NCI-H2171 treated with DMSO at 0.1 percent for 48 hours (cell line): ENCODE measurements around the gene CIAO2A.
A peak's percentile ranks its signal among the peaks of the same experiment; 100 is the strongest.
"Not testable (repeated sequence)": the region's sequence is repeated elsewhere in the genome, so short reads cannot be mapped to it uniquely, and the experiment has no call there.

Experiments used
- DNase-seq: peaks from one replicate; lab custom pipeline; 2025; lab: John Stamatoyannopoulos, UW

CIAO2A gene, protein sequence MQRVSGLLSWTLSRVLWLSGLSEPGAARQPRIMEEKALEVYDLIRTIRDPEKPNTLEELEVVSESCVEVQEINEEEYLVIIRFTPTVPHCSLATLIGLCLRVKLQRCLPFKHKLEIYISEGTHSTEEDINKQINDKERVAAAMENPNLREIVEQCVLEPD

DNA sequence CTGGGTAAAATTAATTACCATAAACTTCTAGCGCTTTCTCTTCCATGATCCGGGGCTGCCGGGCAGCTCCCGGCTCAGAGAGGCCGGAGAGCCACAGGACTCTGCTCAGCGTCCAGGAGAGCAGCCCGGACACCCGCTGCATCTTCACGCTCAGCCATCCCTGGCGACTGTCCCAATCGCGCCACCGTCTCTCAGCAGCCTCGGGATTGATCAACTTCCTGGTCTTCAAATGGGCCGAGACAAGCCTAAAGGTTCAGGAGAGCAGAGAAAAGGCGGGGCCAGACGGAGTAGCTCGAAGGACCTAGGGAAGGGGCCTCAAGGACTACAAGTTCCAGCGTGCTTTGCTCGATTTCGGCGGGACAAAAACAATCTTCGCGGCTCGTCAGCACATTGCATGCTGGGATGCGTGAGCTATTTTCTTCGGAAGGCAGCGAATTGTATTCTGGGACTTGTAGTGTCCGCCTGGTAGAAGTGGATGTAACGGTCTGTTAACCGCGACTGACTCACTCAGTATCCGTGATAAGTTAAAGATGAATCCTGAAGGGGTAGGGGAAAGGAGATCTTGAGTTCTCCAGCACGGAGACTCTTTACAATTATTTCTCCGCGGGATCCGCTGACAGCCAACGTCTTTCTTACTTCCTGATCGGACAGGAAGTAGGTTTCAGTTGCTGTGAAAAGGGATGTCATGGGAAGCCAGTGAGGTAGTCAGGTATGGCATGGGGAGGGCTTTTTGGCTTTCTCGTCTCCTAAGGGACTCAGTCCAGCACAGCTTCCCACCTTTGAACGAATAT, at the start of gene CIAO2A:
Gene CIAO2A, minus strand, starts transcription at position 212 of the 791 bp plus-strand sequence. Its CDS starts 70 bp downstream, at position 142.
- peak; percentile 99 for DNase-seq

DNA sequence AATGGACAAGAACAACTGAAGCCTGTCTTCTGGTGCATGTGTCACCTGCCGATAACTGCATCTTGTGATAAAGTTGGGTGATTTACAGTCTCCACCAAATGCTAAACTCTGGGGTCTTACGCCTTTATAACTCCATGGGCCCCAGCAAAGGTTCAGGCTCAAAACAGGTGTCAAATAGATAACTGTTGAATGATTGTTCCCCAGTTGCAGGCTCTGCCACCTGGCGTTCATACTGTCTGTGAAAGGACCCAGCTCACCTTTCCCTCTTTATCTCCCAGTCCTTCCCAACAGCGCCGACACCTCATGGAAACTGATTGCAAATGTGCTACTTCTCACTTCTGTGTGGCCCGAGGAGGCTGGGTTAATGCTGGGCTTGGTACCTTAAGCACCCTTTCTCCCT, 49.6 kb upstream of the CIAO2A start:
- no peak for DNase-seq

- no peak for DNase-seq
These were observed 48.3 kb upstream of the CIAO2A start for GRCh38 chr15:64141798-64142512.

- no peak for DNase-seq
These were observed 44.8 kb upstream of the CIAO2A start for GRCh38 chr15:64138331-64138941.

DNA sequence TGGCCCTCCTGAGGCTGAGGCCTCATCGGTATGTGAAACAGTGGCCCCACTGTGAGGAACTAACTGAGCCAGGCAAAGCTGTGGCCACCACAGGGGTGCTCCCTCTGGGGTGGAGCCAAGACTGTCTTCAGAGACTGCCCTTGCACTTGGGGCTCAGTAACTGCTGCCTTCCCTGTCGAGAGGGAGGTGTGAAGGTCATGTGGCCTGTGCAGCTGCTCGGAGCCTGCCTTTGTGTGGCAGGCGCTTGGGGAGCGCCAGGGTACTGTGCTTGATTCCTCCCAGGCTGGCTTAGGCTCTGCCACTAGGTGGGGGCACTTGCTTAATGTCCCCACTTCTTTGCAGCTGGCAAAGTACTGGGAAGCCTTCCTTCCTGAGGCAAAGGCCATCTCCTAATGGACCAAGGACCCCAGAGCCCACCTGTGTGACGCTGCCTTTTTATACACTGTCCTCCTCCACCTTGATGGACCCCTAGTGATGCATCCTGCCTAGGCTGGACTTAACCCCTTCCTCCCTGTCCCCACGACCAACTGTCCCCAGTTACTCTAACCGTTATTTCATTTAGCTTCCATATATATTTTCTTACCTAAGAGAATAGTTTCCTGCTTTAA, 43.7 kb upstream of the CIAO2A start:
- no peak for DNase-seq

DNA sequence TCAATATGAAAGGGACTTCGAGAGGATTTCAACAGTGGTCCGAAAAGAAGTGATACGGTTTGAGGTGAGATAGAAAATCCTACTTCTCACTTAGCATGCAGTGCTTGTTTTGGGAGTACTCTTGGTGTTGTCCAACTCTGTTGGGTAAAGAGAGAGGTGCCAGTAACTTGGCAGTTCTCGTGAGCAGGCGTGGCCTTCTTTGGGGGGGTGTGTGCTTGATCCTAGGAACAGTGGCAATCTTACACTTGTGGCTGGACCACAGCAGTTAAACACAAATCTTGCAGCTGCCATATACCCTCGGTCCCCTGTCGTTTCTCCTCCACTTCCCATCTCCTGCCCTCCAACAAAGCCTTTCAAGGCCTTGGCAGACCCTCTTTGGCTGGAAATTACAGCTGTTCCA, 42.7 kb upstream of the CIAO2A start:
- no peak for DNase-seq

- no peak for DNase-seq
These were observed 40.7 kb upstream of the CIAO2A start for GRCh38 chr15:64134345-64134829.

GRCh38 chr15:64133623-64134344, 40.1 kb upstream of the CIAO2A start:
- no peak for DNase-seq

GRCh38 chr15:64132217-64132616, 38.6 kb upstream of the CIAO2A start:
- DNase-seq, result no peak

DNA sequence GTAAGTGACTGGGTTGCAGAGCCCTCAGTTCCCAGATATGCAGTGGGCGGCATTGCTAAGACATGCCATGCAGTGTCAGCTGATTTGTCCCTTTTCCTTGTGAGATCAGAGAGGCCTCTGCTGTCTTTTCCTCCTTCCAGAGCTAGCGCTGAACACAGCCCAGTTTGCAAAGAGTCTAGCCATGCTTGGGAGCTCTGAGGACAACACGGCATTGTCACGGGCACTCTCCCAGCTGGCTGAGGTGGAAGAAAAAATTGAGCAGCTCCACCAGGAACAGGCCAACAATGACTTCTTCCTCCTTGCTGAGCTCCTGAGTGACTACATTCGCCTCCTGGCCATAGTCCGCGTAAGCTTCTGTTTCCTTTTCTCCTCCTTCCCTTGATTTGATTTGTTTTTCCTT, 37.9 kb upstream of the CIAO2A start:
- DNase-seq, result no peak

DNA sequence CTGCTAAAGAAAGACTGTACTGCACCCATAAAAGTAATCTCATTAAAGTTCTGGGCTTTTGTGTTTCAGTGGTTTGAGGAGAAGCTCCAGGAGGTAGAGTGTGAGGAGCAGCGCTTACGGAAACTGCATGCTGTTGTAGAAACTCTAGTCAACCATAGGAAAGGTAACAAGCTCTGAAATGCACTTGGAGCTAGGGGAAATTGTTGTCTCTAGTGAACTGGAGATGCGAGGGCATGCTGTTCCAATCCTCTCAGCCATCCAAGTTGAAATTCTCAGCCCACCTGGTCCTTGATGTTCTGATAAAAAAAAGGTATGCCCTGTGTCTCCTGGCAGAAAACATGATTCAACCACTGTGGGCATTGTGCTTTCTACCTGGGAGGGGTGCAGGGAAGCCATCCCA, 36.5 kb upstream of the CIAO2A start:
- DNase-seq, result no peak

- no peak for DNase-seq
These were observed 34.1 kb upstream of the CIAO2A start for GRCh38 chr15:64127521-64128270.

DNA sequence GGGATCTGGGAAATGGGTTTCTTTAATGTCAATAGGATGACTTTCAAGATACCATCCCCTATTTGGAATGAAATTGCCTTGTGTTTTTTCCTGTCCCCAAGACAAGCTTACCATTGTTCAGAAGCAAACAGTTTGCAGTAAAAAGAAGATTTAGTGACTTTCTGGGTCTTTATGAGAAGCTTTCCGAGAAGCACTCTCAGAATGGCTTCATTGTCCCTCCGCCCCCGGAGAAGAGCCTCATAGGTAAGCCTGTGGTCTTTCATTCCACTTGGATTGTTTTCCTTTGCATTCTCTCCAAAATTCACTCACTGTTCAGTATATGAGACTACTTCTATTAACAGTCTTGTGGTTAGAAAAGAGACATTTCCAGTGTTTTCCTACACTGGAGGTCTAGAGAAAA, 32.3 kb upstream of the CIAO2A start:
- no peak for DNase-seq

GRCh38 chr15:64122936-64123351, 29.3 kb upstream of the CIAO2A start:
- DNase-seq, result no peak

DNA sequence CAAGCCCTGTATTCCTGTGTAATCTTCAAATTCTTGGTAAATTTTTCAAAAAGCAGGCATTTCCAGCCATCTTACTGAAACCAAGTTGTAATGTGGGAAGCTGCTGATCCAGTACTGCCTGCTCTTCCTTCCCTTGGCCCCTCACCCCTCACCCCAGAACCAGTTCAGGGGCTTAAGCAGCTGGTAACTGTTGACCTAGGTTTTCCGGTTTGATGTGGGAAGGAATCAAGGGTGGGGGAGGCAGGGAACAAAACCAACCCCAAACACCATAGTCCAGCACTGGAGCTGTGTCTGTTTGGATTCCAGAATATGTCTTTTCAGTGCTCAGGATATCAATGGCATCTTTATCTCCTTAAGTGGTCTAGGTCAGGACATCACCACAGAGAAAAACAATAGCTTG, 28.8 kb upstream of the CIAO2A start:
- DNase-seq, result no peak

DNA sequence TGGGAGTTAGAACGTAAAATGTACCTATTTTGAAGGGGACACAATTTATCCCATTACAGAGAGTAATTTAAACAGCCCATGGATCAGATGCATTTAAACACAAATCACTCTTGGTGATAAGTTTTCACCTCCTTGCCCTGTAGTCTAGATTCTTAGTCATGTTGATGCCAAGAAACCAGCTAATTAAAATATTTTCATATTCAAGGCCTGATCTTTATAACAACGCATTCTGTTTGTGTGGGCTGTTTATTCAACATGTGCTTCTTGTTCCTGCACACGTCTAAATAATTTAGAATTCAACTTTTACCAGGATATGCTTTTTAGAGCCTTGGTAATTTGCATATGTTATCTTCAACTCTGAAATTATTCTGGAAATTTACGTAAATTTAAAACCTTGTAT, 28.0 kb upstream of the CIAO2A start:
- no peak for DNase-seq

- not testable (repeated sequence) for DNase-seq
These were observed 26.7 kb upstream of the CIAO2A start for GRCh38 chr15:64120322-64120721.

- no peak for DNase-seq
These were observed 24.3 kb upstream of the CIAO2A start for GRCh38 chr15:64117759-64118487.

GRCh38 chr15:64112904-64113303, 19.3 kb upstream of the CIAO2A start:
- no peak for DNase-seq
